Activated CD8-positive, alpha-beta memory T cell treated with anti-CD3 and anti-CD28 coated beads, Interleukin-2, amount 50 U/mL, for 48 hours (primary cell): ENCODE results near the gene SLC35A5.

ENCODE experiments used
- DNase-seq: peaks from one replicate; pipeline ENCODE4 v3.0.0-alpha.2; 2020

The SLC35A5 gene

DNA sequence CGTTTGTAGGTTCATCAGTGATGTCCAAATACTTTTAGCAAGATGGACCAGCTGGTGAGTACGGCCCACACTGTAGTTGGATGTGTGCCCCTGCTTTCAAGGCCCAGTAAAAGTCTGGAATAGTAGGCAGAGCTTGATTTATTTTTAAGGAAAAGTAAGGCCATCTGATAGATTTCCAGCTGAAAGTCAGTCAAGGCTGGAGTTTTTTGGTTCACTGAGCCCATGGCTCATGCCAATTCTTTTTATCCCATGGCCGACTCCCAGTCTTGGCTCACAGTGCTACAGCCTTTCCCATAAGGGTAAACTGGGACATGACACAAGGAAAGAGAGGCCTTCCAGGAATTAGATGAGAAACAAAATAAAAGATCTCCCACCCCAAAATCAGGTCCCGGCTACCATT lies 65.6 kb downstream of the SLC35A5 start:
- DNase-seq = no peak

DNA sequence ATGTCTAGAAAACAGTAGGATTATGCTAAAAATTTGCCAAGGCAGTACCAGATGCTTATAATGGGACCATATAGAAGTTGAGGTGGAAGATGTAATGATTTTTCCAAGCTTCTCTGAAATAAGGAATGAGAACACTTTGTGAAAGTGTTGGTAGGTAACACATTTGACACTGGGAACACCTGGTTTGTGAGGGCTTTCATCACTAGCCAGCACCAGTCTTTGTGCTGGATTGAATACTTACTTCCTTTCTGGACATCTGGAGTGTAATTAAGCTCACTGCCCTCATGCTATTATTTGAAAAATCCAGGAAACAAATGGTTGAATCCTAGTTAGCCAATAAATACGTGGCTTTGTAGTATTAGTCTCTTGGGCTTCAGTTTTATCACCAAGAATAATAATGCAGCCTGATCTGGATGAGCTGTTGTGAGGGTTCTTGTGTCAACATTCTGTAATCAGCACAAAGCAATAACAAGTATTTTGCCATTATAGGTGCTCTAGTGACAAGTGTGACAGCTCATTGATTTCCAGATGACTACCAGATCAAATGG lies 66.1 kb downstream of the SLC35A5 start:
- DNase-seq = no peak

GRCh38 chr3:112629425-112629824 lies 67.6 kb downstream of the SLC35A5 start:
- DNase-seq = no peak

GRCh38 chr3:112631257-112631656 lies 69.4 kb downstream of the SLC35A5 start:
- DNase-seq = no peak

- no peak for DNase-seq
These were observed 70.8 kb downstream of the SLC35A5 start for GRCh38 chr3:112632596-112632995.

DNA sequence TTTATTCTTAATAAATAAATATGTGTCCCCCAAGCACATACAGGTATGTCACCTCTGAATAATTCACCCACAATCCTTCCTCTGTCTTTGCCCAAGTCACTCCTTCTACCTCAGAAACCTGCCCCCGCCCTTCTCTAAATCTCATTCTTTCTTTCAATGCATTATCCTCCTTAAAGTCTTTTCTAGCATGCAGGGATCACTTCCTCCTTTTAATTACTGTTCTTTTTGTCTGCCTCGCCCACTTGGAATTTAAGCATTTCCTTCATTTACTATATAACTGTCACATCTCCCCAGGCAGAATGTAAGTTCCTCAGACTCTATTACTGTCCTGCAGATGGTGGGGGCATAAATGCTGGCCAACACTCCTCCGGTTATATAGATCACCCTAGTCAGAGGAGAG lies 71.3 kb downstream of the SLC35A5 start:
- no peak for DNase-seq

DNA sequence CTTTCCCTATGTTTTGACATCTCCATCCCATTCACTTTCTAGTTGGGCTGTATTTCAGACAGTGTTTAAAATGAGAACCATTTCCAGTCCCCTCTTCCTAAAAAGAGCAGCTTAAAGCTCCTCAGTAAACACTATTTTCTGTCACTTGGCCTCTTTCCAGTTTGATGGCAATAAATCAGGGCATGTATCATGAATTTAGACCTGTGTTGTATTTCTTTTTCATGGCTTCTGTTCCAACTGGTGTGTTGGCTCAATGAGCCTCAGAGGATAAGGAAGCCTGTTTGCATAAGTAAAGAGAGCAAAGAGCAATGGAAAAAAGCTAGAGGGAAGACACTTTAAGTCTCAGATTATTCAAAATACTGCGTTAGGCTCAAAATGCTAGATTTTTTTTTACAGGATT lies 71.9 kb downstream of the SLC35A5 start:
- no peak for DNase-seq

DNA sequence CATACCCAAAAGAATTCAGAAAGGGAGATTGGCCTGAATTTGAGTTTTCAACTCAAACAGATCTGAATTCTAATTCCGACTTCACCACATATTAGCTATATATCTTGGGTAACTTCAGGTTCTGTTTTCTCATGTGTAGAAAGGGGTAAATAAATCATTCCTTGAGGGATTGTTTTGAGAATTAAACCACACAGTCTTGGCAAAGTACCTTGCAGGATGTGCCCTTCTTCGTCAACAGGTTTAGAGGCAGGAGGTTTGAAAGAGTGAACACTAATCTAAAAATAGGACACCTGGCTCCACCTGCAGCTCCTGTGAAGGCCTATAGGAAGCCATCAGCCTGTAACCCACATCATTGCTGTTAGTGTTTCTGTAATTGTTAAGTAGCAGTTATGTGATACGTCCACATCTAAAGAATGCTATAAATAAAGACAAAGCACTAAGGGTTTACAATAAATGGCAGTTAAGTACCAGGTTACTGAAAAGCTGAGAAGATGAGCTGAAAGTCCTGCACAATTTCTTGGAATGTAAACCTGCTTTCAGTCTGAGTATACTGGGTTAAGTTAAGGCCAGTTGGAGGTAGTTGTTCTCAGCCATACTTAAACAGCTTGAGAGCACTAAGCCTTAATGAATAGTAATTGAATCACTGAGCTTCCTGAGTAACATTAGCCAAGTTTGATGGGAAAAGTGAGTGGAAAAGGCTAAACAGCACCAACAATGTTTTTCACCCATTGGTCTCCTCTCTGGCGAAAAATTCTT lies 73.1 kb downstream of the SLC35A5 start:
- DNase-seq = no peak
